Activated CD8-positive, alpha-beta T cell treated with anti-CD3 and anti-CD28 coated beads, Interleukin-2, amount 10 ng/mL, durations not matched to agents 7 days and 5 days (primary cell): ENCODE data around the gene ILK. TPM values are rescaled to one million over a fixed set of nuclear protein-coding genes. Genes with fewer than 3 reads are reported as not detected.

ENCODE experiments used
- ATAC-seq: fragments of 150-1000 bp; cut with Tn5 transposase; one replicate; pipeline ENCODE4 v1.10.0; 2021; ENCODE audit warnings: moderate library complexity
- CTCF ChIA-PET: fragments of 350-600 bp; sonication (Branson Sonifier 250); formaldehyde crosslinking; loops from one replicate; lab custom pipeline; 2021; ENCODE audit warnings: antibody characterized with exemption; lab: Charles Lee
- POLR2A ChIA-PET: fragments of 350-600 bp; sonication (Branson Sonifier 250); formaldehyde crosslinking; loops from one replicate; lab custom pipeline; 2021; ENCODE audit warnings: antibody characterized with exemption; lab: Charles Lee
- DNase-seq: peaks from one replicate; pipeline ENCODE4 v3.0.0-alpha.2; 2020
- H3K27ac Mint-ChIP-seq: one replicate; pipeline ENCODE4 v1.8.0; 2021; ENCODE audit warnings: mild to moderate bottlenecking, mixed read lengths
- H3K27me3 Mint-ChIP-seq: one replicate; pipeline ENCODE4 v1.8.0; 2021; ENCODE audit warnings: low read depth, mixed read lengths
- H3K36me3 Mint-ChIP-seq: one replicate; pipeline ENCODE4 v1.8.0; 2021; ENCODE audit warnings: low read depth, mixed read lengths
- H3K4me1 Mint-ChIP-seq: one replicate; pipeline ENCODE4 v1.8.0; 2021; ENCODE audit warnings: low read depth, mixed read lengths
- H3K4me3 Mint-ChIP-seq: one replicate; pipeline ENCODE4 v1.8.0; 2021; ENCODE audit warnings: mild to moderate bottlenecking, mixed read lengths
- H3K9me3 Mint-ChIP-seq: one replicate; pipeline ENCODE4 v1.8.0; 2022; ENCODE audit warnings: mixed read lengths; ENCODE audit not compliant: insufficient read depth
- total RNA-seq, 2 experiments: library from RNA; stranded (reverse); gene quantifications; one replicate each; pipeline ENCODE4 v1.2.3, GENCODE V29; 2021

Gene ILK
- total RNA-seq = 100 to 1,000 TPM; 195 to 197 TPM

- ATAC-seq (peak; percentile 82), DNase-seq (peak; percentile 92)
- no peak within 1 kb of the TSS for H3K27ac Mint-ChIP-seq
- CTCF ChIA-PET = interaction anchor here (0.6 to 4.1 kb wide), 25 partner anchors 8 to 225 kb away, joined by 3 to 67 read pairs (median 5); partner anchors contain the start of genes ARFIP2, MRPL17, TAF10 and TIMM10B
- no peaks in the 10 kb centered on the region for H3K27me3 Mint-ChIP-seq
- no peak within 1 kb of the TSS for H3K4me3 Mint-ChIP-seq
- peaks cover 35% of the 10 kb centered on the region for H3K4me1 Mint-ChIP-seq
- no peaks in the 10 kb centered on the region for H3K9me3 Mint-ChIP-seq
- POLR2A ChIA-PET = interaction anchor here (0.7 to 3.3 kb wide), 7 partner anchors 9 to 143 kb away, joined by 3 to 21 read pairs (median 4); partner anchors contain the start of genes ARFIP2, TAF10, TIMM10B and TPP1
- peaks cover 44% of the 10 kb centered on the region for H3K36me3 Mint-ChIP-seq
These were observed at the start of gene ILK, which contains the start of gene RRP8 for GRCh38 chr11:6603287-6604080. ILK (plus strand) TSS chr11:6603774; CDS start chr11:6604272, 498 bp downstream. RRP8 (minus strand) TSS chr11:6603616; CDS start chr11:6603502, 114 bp downstream.

DNA sequence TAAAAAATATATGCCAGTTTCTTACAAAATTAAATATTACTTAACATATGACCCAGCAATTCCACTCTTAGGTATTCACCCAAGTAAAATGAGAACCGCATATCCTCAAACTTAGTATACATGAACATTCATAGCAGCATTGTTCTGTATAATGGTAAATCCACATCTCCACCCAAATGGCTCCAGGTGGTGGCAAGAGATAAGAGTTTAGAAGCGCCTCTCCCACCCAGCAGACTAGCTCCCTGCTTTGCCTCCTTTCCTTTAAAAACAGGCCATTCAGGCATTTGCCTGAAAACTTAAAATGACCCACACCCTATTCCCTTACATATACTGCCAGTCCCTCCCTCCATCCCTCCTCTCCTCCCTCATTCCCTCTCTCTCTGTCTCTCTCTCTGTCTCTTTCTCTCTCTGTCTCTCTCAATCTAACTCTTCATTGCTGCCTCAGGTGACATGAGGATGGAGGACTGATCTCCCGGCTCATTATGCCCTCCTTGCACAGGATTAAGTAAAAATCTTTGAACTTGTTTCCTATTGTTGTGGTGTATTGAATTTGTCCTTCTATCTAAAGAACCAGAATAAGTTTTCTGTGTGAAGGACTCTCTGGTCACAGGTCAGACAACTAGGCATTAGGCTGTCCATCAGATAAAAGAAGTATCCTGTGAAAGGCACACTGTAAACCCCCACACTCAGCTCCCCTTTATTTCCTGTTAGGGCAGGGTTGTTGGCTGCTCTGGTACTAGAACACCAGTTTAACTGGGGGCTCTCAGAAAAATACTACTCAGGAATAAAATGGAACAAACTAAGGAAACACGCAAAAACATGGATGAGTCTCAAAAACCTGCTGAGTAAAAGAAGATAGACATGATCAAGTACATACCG is 48.5 kb upstream of the ILK start:
- H3K27ac Mint-ChIP-seq = no peak overlapping the region
- no peak for ATAC-seq
- POLR2A ChIA-PET = interaction anchor here (1.1 kb wide), 1 partner anchor 22 kb away, joined by 3 read pairs; no protein-coding TSS in a partner anchor

GRCh38 chr11:6556139-6556949 is 47.2 kb upstream of the ILK start:
- no peak overlapping the region for H3K4me3 Mint-ChIP-seq
- H3K27ac Mint-ChIP-seq = no peak overlapping the region
- H3K9me3 Mint-ChIP-seq = no peaks in the 10 kb centered on the region
- peak; percentile 9 for DNase-seq
- H3K27me3 Mint-ChIP-seq = no peaks in the 10 kb centered on the region
- ChIA-PET CTCF (no interaction called here), POLR2A (interaction anchor here (1.1 kb wide), 1 partner anchor 23 kb away, joined by 3 read pairs; no protein-coding TSS in a partner anchor)
- H3K4me1 Mint-ChIP-seq = no peaks in the 10 kb centered on the region
- ATAC-seq = no peak
- no peaks in the 10 kb centered on the region for H3K36me3 Mint-ChIP-seq

More for the DNA sequence above, 48.5 kb upstream of the ILK start:
- Mint-ChIP-seq H3K36me3 (no peaks in the 10 kb centered on the region), H3K4me3 (no peak overlapping the region), H3K9me3 (no peaks in the 10 kb centered on the region), H3K4me1 (no peaks in the 10 kb centered on the region), H3K27me3 (no peaks in the 10 kb centered on the region)
- CTCF ChIA-PET = interaction anchor here (2.0 kb wide), 1 partner anchor 24 kb away, joined by 10 read pairs; no protein-coding TSS in a partner anchor
- no peak for DNase-seq

DNA sequence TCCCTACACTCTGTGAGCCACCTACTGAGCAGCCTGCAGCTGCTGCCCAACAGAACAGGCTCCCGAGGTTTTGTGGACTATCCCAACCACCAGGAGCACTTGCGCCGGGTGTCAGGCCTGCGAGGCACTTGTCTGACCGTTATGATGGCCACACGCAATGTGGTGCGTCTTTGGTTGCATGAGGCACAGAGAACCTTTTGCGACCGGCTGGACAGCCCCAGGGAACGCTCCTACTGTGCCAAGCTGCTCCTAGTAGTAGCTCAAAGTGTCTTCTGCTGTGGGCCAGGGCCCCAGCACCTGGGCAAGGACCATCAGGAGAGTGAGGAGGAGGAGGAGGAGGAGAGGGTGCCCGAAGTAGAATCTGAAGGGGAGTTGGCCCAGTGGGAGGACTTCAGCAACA is 46.5 kb upstream of the ILK start:
- H3K9me3 Mint-ChIP-seq = no peaks in the 10 kb centered on the region
- H3K27ac Mint-ChIP-seq = no peak overlapping the region
- H3K36me3 Mint-ChIP-seq = no peaks in the 10 kb centered on the region
- no peaks in the 10 kb centered on the region for H3K4me1 Mint-ChIP-seq
- DNase-seq (no peak), ATAC-seq (no peak)
- no peak overlapping the region for H3K4me3 Mint-ChIP-seq
- POLR2A ChIA-PET = no interaction called here
- H3K27me3 Mint-ChIP-seq = no peaks in the 10 kb centered on the region
- CTCF ChIA-PET = no interaction called here

DNA sequence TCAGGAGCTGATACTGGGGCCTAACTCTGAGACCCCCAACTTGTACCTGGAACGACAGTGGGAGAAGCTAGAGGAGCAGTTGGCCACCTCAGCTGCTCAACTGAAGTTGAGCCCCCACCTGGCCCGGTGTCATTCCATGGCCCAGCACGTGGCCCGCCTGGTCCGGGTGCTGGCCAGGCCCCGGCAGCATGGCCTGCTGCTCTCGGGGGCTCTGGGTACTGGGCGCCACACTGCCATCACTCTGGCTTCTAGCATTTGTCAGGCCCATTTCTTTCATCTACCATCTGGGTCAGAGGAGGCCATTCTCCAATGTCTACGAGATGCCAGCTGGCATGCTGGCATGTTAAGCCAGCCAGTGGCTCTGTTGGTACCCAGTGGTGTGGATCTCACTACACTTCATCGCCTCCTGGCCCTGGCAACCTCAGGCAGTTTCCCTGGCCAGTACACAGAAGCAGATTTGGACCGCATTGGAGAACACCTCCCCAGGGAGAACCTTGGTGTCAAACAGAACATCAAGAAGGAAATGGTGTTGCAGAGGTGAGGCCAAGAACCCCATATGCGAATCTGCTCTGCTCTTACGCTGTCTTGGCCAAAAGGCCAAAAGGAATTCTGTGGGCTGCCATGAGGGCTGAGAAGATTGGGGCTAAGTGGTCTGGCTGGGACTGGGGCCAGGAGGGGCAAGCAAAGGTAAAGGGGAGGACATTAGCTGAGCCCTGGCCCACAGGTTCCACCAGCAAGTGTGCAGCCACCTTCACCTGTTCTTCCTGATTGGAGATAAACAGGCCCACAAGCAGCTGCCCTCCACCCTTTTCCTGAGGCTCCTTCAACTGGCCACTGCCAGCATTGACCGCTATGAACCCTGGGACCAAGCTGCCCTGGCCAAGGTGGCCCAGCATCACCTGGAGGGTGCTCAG is 45.6 kb upstream of the ILK start:
- ATAC-seq = no peak
- no peaks in the 10 kb centered on the region for H3K9me3 Mint-ChIP-seq
- no peaks in the 10 kb centered on the region for H3K36me3 Mint-ChIP-seq
- no peak overlapping the region for H3K4me3 Mint-ChIP-seq
- DNase-seq = peak; percentile 13
- no peak overlapping the region for H3K27ac Mint-ChIP-seq
- H3K4me1 Mint-ChIP-seq = no peaks in the 10 kb centered on the region
- CTCF ChIA-PET = no interaction called here
- H3K27me3 Mint-ChIP-seq = no peaks in the 10 kb centered on the region
- POLR2A ChIA-PET = no interaction called here

DNA sequence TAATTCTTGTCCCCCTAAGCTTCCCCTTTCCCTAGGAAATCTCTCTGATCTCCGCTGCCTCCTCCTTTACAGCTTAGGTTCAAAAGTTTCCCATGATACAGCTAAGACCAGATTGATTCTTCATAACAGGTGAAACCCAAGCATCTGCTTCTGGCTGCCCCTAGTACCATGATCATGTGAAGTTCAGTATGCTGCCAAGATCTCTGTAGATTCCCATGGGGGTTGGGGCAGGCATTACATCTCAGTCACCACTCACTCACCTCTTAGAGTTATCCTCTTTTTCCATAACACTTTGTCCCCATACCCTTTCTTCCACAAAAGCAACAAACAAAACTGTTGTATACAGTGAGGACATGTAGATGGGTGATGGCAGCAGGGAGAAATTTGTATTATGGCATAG is 44.2 kb upstream of the ILK start:
- ChIA-PET POLR2A (no interaction called here), CTCF (no interaction called here)
- Mint-ChIP-seq H3K27me3 (no peaks in the 10 kb centered on the region), H3K4me1 (no peaks in the 10 kb centered on the region), H3K4me3 (no peak overlapping the region), H3K36me3 (no peaks in the 10 kb centered on the region), H3K27ac (no peak overlapping the region), H3K9me3 (no peaks in the 10 kb centered on the region)
- ATAC-seq (no peak), DNase-seq (no peak)

GRCh38 chr11:6561288-6561687 is 42.3 kb upstream of the ILK start:
- ATAC-seq (no peak), DNase-seq (no peak)
- no peak overlapping the region for H3K27ac Mint-ChIP-seq
- no peaks in the 10 kb centered on the region for H3K9me3 Mint-ChIP-seq
- no peaks in the 10 kb centered on the region for H3K36me3 Mint-ChIP-seq
- H3K4me3 Mint-ChIP-seq = no peak overlapping the region
- POLR2A ChIA-PET = no interaction called here
- H3K27me3 Mint-ChIP-seq = no peaks in the 10 kb centered on the region
- CTCF ChIA-PET = interaction anchor here (1.4 to 1.7 kb wide), 2 partner anchors 30 to 198 kb away, joined by 3 to 6 read pairs; no protein-coding TSS in a partner anchor
- H3K4me1 Mint-ChIP-seq = no peaks in the 10 kb centered on the region

DNA sequence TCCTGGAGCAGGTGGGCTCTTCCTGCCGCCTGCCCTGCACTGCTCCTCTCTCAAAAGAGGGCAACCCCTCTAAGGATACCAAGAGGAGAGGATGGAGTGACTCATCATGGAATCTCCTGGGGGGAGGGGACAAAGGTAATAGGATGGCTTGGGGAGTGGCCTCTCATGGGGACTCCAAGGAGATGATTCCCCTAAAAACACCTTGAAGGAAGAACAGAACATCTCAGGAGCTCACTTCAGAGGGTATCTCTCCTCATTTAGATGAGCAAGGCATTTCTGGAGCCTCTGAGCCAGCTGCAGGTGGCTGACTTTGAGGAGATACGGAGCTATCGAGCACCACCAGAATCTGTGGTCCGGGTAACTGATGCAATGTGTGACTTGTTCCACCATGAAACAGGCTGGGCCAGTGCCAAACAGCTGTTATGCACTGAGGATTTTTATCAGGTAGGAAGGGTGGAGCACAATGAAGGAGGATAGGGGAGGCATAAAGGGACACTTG is 40.4 kb upstream of the ILK start:
- ATAC-seq (no peak), DNase-seq (no peak)
- H3K4me1 Mint-ChIP-seq = no peaks in the 10 kb centered on the region
- POLR2A ChIA-PET = interaction anchor here (1.0 to 1.5 kb wide), 2 partner anchors 14 kb away, joined by 3 to 4 read pairs; no protein-coding TSS in a partner anchor
- H3K27me3 Mint-ChIP-seq = no peaks in the 10 kb centered on the region
- no peaks in the 10 kb centered on the region for H3K9me3 Mint-ChIP-seq
- H3K36me3 Mint-ChIP-seq = no peaks in the 10 kb centered on the region
- no peak overlapping the region for H3K27ac Mint-ChIP-seq
- CTCF ChIA-PET = interaction anchor here (0.7 to 1.6 kb wide), 2 partner anchors 10 to 56 kb away, joined by 3 read pairs; no protein-coding TSS in a partner anchor
- no peak overlapping the region for H3K4me3 Mint-ChIP-seq

GRCh38 chr11:6563667-6564066 is 39.9 kb upstream of the ILK start:
- Mint-ChIP-seq H3K4me3 (no peak overlapping the region), H3K4me1 (no peaks in the 10 kb centered on the region), H3K9me3 (no peaks in the 10 kb centered on the region), H3K27ac (no peak overlapping the region), H3K27me3 (no peaks in the 10 kb centered on the region), H3K36me3 (no peaks in the 10 kb centered on the region)
- no peak for ATAC-seq
- POLR2A ChIA-PET = interaction anchor here (1.0 to 1.5 kb wide), 2 partner anchors 14 to 15 kb away, joined by 3 to 4 read pairs; no protein-coding TSS in a partner anchor
- CTCF ChIA-PET = interaction anchor here (1.6 kb wide), 1 partner anchor 11 kb away, joined by 3 read pairs; no protein-coding TSS in a partner anchor
- DNase-seq = no peak

DNA sequence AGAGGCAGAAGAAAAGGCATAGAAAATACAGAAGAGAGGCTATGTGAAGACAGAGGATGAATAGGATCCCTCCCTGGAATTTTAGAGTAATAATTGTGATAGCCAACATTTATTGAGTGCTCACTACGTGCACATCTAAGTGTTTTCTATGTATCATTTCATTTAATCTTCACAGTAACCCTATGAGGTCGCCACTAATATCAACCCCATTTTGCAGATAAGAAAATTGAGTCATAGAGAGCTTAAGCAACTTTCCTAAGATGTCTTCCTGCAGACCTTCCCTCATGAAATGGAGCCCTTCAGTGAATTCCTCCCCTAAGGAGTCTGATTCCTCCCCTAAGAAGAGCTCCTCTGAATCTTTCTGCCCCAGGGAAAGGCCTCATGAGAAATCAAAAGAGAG is 38.2 kb upstream of the ILK start:
- ChIA-PET POLR2A (interaction anchor here (1.6 kb wide), 1 partner anchor 118 kb away, joined by 4 read pairs; the partner anchor contains the start of gene MRPL17), CTCF (no interaction called here)
- H3K4me3 Mint-ChIP-seq = no peak overlapping the region
- H3K36me3 Mint-ChIP-seq = peaks cover 4% of the 10 kb centered on the region
- no peaks in the 10 kb centered on the region for H3K27me3 Mint-ChIP-seq
- H3K4me1 Mint-ChIP-seq = no peaks in the 10 kb centered on the region
- ATAC-seq = no peak
- DNase-seq = no peak
- no peak overlapping the region for H3K27ac Mint-ChIP-seq
- no peaks in the 10 kb centered on the region for H3K9me3 Mint-ChIP-seq
